ENCODE measurements around the gene RAMP1. TPM values are rescaled to one million over a fixed set of nuclear protein-coding genes. Genes with fewer than 3 reads are reported as not detected.

RAMP1 gene
- total RNA-seq, 1 experiment from 2014 or later = 23.4 TPM

GRCh38 chr2:237909075-237909695, 49.8 kb downstream of the RAMP1 start:
- no peaks in the 10 kb centered on the region for H3K36me3 ChIP-seq (ENCODE audit: control insufficient read depth in 1 of 2, insufficient read depth in 2 of 2, low read length in 2 of 2)
- H2AFZ ChIP-seq (ENCODE audit: low read depth, low read length, poor library complexity, severe bottlenecking) = no peak overlapping the region
- H4K20me1 ChIP-seq (ENCODE audit: insufficient read depth) = no peaks in the 10 kb centered on the region
- no peaks in the 10 kb centered on the region for H3K27me3 ChIP-seq (ENCODE audit: insufficient read depth, low read length)
- H3K9ac ChIP-seq (ENCODE audit: low read length) = no peak overlapping the region
- peaks cover 7 to 12% of the 10 kb centered on the region in 2 experiments for H3K4me1 ChIP-seq (ENCODE audit: control insufficient read depth in 1 of 2, insufficient read depth in 2 of 2, low read length in 2 of 2)
- no peaks in the 10 kb centered on the region for H3K9me2 ChIP-seq (ENCODE audit: insufficient read depth)
- no TSS peak for BruUV-seq (replicated peaks)
- peaks cover 0 to 16% of the 10 kb centered on the region in 2 experiments; a peak in 1 of 4 replicates for H3K9me3 ChIP-seq (ENCODE audit: control insufficient read depth in 1 of 2, insufficient read depth in 1 of 2, low read depth in 1 of 2, low read length in 2 of 2)
- ChIA-PET RAD21 (ENCODE audit: low non-redundant PET in 1 of 2, low total read pairs in 2 of 2, uncharacterized antibody in 2 of 2, unreplicated experiment in 2 of 2) (no interaction called here), CTCF (interaction anchor here (1.0 kb wide), 1 partner anchor 14 kb away, joined by 3 read pairs; no protein-coding TSS in a partner anchor), POLR2A (no interaction called here)
- no peak overlapping the region for H3K4me2 ChIP-seq (ENCODE audit: low read length)
- ATAC-seq (no peak), DNase-seq (ENCODE audit: low read depth, low spot score) (no peak)
- TF ChIP-seq REST (IDR thresholded peaks at IDR 0.05; ENCODE audit: low read depth) (no peak), ELF1 (IDR thresholded peaks at IDR 0.05; ENCODE audit: borderline replicate concordance, low read depth) (no peak), CEBPB (IDR thresholded peaks at IDR 0.05; ENCODE audit: low read depth) (no peak), EZH2 (IDR thresholded peaks at IDR 0.05) (no peak), POLR2AphosphoS5 (IDR thresholded peaks at IDR 0.05; ENCODE audit: low read depth, low read length) (no peak), JUND (IDR thresholded peaks at IDR 0.05) (no peak), EZH2phosphoT487 (IDR thresholded peaks at IDR 0.05; ENCODE audit: borderline replicate concordance) (no peak)
- TF ChIP-seq, protein P1, sequence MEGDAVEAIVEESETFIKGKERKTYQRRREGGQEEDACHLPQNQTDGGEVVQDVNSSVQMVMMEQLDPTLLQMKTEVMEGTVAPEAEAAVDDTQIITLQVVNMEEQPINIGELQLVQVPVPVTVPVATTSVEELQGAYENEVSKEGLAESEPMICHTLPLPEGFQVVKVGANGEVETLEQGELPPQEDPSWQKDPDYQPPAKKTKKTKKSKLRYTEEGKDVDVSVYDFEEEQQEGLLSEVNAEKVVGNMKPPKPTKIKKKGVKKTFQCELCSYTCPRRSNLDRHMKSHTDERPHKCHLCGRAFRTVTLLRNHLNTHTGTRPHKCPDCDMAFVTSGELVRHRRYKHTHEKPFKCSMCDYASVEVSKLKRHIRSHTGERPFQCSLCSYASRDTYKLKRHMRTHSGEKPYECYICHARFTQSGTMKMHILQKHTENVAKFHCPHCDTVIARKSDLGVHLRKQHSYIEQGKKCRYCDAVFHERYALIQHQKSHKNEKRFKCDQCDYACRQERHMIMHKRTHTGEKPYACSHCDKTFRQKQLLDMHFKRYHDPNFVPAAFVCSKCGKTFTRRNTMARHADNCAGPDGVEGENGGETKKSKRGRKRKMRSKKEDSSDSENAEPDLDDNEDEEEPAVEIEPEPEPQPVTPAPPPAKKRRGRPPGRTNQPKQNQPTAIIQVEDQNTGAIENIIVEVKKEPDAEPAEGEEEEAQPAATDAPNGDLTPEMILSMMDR (IDR thresholded peaks at IDR 0.05 in 2 of 3, conservative IDR thresholded peaks at IDR 0.05 in 1 of 3; ENCODE audit: borderline replicate concordance in 1 of 3, insufficient read depth in 1 of 3, low read depth in 2 of 3, low read length in 2 of 3) = no peak
- intact Hi-C loops (cut with micrococcal nuclease) = no loop called here
- H3K4me3 ChIP-seq (replicated peaks in 1 of 2; ENCODE audit: low read depth in 1 of 2, low read length in 2 of 2) = no peak overlapping the region
- H3K79me2 ChIP-seq (ENCODE audit: insufficient read depth, low read length) = no peaks in the 10 kb centered on the region
- no peak overlapping the region for H3K27ac ChIP-seq (ENCODE audit: low read depth, low read length)
